Measurements from ENCODE around the gene ZNF879. TPM values are rescaled to one million over a fixed set of nuclear protein-coding genes. Genes with fewer than 3 reads are reported as not detected.

The ZNF879 gene
- total RNA-seq, 4 donors from 2014 or later: 2.1 to 8.0 (median 4.6) TPM

- Histone ChIP-seq H3K36me3 (no peaks in the 10 kb centered on the region), H3K27me3 (peaks cover 0 to 3% (median 0%) of the 10 kb centered on the region in 4 donors), H3K4me1 (no peaks in the 10 kb centered on the region), H3K9me3 (peaks cover 0 to 92% (median 46%) of the 10 kb centered on the region in 3 donors), H3K27ac (no peak overlapping the region), H3K4me3 (no peak overlapping the region)
- 89 to 99% methylated on average over 18 to 23 of the region's 43 CpGs for WGBS, 2 donors
- intact Hi-C loops (cut with DNase I): no loop called here
- TF ChIP-seq CTCF (IDR thresholded peaks at IDR 0.05) (no peak), POLR2A (IDR thresholded peaks at IDR 0.05) (no peak)
- DNase-seq: no peak
Observed at GRCh38 chr5:178986326-178986960, 37.2 kb upstream of the ZNF879 start.

GRCh38 chr5:178988436-178989220, 35.0 kb upstream of the ZNF879 start:
- WGBS, 2 donors: 88 to 89% methylated on average over 14 of the region's 27 CpGs
- Histone ChIP-seq H3K27ac (no peak overlapping the region), H3K36me3 (no peaks in the 10 kb centered on the region), H3K9me3 (peaks cover 0 to 73% (median 29%) of the 10 kb centered on the region in 3 donors), H3K4me3 (no peak overlapping the region), H3K27me3 (peaks cover 0 to 24% (median under 1%) of the 10 kb centered on the region in 4 donors), H3K4me1 (no peaks in the 10 kb centered on the region)
- intact Hi-C loops (cut with DNase I): no loop called here
- TF ChIP-seq POLR2A (IDR thresholded peaks at IDR 0.05) (no peak), CTCF (IDR thresholded peaks at IDR 0.05) (no peak)
- DNase-seq: no peak

- Histone ChIP-seq H3K4me1 (peaks cover 0 to 4% (median 3%) of the 10 kb centered on the region in 3 donors), H3K27me3 (peaks cover 0 to 31% (median 3%) of the 10 kb centered on the region in 4 donors), H3K9me3 (peaks cover 0 to 66% (median 27%) of the 10 kb centered on the region in 3 donors), H3K36me3 (no peaks in the 10 kb centered on the region), H3K4me3 (no peak overlapping the region), H3K27ac (no peak overlapping the region)
- TF ChIP-seq CTCF (IDR thresholded peaks at IDR 0.05) (no peak), POLR2A (IDR thresholded peaks at IDR 0.05) (no peak)
- intact Hi-C loops (cut with DNase I): no loop called here
- DNase-seq: no peak
- WGBS, 2 donors: 67% methylated on average over 4 of the region's 7 CpGs; no CpG with 5 or more reads in 1 of the 2 donors
Observed at GRCh38 chr5:178989311-178989710, 34.3 kb upstream of the ZNF879 start.

GRCh38 chr5:178990491-178990890, 33.1 kb upstream of the ZNF879 start:
- intact Hi-C loops (cut with DNase I): no loop called here
- TF ChIP-seq POLR2A (IDR thresholded peaks at IDR 0.05) (no peak), CTCF (IDR thresholded peaks at IDR 0.05) (no peak)
- H3K9me3 ChIP-seq: peaks cover 0 to 54% (median 21%) of the 10 kb centered on the region in 3 donors
- H3K4me1 ChIP-seq: peaks cover 0 to 13% (median 9%) of the 10 kb centered on the region in 3 donors
- no peaks in the 10 kb centered on the region for H3K36me3 ChIP-seq
- DNase-seq: no peak
- no peak overlapping the region for H3K4me3 ChIP-seq
- 71 to 84% methylated on average over 6 to 10 of the region's 12 CpGs for WGBS, 2 donors
- peaks cover 0 to 42% (median 3%) of the 10 kb centered on the region in 4 donors for H3K27me3 ChIP-seq
- H3K27ac ChIP-seq: no peak overlapping the region

Measured in esophagus squamous epithelium (tissue), 5 donors.